GM06990 (cell line): ENCODE measurements around the gene OTP.
"Not testable (repeated sequence)": the region's sequence is repeated elsewhere in the genome, so short reads cannot be mapped to it uniquely, and the experiment has no call there.

ENCODE experiments used
- DNase-seq: peaks from one replicate; pipeline ENCODE4 v3.0.0-alpha.2; 2011; ENCODE audit not compliant: insufficient read length; ENCODE audit errors: extremely low read depth
- H3K27me3 ChIP-seq: replicated peaks from 2 replicates; pipeline ENCODE4 v1.6.0; 2011; ENCODE audit warnings: low read length; ENCODE audit not compliant: control insufficient read depth, insufficient read depth
- H3K36me3 ChIP-seq: 2 replicates; pipeline ENCODE4 v1.5.1; 2011; ENCODE audit warnings: low read length; ENCODE audit not compliant: control insufficient read depth, insufficient read depth
- H3K4me3 ChIP-seq: replicated peaks from 2 replicates; pipeline ENCODE4 v1.5.1; 2011; ENCODE audit warnings: low read depth, mild to moderate bottlenecking, control low read depth, low read length
- TF ChIP-seq, protein P1 (sequence below): IDR thresholded peaks from 2 replicates; pipeline ENCODE4 v1.5.1; 2011; ENCODE audit warnings: low read length, control low read depth, mild to moderate bottlenecking, inconsistent platforms; ENCODE audit not compliant: insufficient read depth, poor library complexity, severe bottlenecking

The OTP gene

DNA sequence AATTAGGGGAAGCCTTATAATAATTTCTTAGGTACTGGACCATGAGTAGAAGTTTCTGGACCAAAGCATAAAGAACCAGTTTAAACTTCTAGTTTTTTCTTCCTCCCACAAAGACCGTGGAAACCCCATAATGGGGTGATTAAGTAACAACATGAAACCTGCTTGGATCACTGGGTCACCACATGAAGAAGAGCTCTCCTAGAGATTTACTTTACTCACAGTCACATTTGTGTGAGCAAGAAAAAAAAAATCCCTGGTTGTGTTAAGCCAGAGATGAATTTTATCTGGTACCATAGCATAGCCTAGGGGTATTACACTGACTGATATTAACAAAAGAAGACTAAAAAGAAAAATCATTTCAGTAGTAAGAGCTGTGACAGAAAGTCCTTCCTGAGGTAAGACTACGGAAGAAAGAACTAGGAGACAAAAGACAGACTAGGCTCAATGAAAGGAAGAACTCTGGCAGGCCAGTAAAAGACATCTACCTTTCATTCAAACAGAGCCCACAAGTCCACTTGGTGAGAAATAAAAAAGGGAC is 15.2 kb downstream of the OTP start:
- Histone ChIP-seq H3K4me3 (no peak overlapping the region), H3K36me3 (no peaks in the 10 kb centered on the region), H3K27me3 (no peaks in the 10 kb centered on the region)
- TF ChIP-seq, protein P1, sequence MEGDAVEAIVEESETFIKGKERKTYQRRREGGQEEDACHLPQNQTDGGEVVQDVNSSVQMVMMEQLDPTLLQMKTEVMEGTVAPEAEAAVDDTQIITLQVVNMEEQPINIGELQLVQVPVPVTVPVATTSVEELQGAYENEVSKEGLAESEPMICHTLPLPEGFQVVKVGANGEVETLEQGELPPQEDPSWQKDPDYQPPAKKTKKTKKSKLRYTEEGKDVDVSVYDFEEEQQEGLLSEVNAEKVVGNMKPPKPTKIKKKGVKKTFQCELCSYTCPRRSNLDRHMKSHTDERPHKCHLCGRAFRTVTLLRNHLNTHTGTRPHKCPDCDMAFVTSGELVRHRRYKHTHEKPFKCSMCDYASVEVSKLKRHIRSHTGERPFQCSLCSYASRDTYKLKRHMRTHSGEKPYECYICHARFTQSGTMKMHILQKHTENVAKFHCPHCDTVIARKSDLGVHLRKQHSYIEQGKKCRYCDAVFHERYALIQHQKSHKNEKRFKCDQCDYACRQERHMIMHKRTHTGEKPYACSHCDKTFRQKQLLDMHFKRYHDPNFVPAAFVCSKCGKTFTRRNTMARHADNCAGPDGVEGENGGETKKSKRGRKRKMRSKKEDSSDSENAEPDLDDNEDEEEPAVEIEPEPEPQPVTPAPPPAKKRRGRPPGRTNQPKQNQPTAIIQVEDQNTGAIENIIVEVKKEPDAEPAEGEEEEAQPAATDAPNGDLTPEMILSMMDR: no peak
- DNase-seq: no peak

DNA sequence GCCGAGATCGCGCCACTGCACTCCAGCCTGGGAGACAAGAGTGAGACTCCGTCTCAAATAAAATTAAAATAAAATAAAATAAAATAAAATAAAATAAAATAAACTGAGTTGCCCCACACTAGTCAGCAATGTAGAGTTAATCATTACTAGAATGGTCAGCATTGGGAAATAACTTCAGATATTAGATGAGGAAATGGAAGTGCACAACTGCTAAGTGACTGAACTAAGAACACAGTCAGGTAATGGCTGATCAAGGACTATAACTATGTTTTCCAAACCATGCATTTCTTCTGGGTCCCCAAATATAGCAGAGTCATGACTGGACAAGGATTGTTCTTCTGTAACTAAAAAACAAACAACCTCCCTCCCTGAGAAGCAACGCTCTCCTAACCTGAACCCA is 17.1 kb downstream of the OTP start:
- Histone ChIP-seq H3K4me3 (no peak overlapping the region), H3K36me3 (no peaks in the 10 kb centered on the region), H3K27me3 (no peaks in the 10 kb centered on the region)
- DNase-seq: no peak
- TF ChIP-seq, protein P1: no peak

DNA sequence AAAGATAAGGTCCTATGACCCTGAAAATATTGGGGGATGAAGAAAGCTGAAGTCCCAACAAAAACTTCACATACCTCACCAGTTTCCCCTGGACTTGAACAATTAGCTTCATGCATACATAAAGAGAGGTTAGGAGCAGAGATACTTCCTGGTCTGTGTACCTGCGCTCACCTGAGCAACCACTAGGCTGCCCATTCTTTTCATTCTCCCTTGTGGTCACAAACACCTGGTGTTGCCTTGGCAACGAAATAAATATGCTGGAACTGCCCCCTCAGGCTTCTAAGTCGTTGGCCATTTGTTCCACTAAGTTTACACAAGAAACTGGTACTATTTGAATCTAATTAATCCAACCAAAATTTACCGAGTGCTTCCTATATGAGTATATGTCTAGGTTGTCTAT is 18.1 kb downstream of the OTP start:
- Histone ChIP-seq H3K27me3 (no peaks in the 10 kb centered on the region), H3K36me3 (no peaks in the 10 kb centered on the region), H3K4me3 (no peak overlapping the region)
- TF ChIP-seq, protein P1: no peak
- no peak for DNase-seq

DNA sequence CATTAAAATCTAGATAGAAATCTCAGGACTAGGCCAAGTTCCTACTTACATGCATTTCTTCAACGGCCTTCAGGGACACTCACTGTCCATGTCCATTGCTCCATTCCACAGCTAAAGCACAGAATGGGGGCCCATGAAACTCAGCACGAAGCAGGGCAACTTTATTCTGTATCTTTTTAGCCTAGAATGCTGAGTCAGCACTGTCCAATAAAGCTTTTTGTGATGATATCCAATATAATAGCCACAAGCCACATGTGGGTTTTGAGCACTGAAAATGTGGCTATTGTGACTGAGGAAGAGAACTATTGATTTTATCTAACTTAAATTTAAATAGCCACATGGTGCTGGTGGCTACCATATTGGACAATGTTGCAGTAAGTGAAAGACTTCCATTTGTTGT is 21.6 kb downstream of the OTP start:
- H3K27me3 ChIP-seq: no peaks in the 10 kb centered on the region
- H3K36me3 ChIP-seq: no peaks in the 10 kb centered on the region
- TF ChIP-seq, protein P1: no peak
- no peak overlapping the region for H3K4me3 ChIP-seq
- DNase-seq: no peak

DNA sequence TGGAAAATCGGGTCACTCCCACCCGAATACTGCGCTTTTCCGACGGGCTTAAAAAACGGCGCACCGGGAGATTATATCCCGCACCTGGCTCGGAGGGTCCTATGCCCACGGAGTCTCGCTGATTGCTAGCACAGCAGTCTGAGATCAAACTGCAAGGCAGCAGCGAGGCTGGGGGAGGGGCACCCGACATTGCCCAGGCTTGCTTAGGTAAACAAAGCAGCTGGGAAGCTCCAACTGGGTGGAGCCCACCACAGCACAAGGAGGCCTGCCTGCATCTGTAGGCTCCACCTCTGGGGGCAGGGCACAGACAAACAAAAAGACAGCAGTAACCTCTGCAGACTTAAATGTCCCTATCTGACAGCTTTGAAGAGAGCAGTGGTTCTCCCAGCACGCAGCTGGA is 29.6 kb downstream of the OTP start:
- H3K36me3 ChIP-seq, H3K4me3 ChIP-seq, H3K27me3 ChIP-seq, DNase-seq: not testable (repeated sequence)

DNA sequence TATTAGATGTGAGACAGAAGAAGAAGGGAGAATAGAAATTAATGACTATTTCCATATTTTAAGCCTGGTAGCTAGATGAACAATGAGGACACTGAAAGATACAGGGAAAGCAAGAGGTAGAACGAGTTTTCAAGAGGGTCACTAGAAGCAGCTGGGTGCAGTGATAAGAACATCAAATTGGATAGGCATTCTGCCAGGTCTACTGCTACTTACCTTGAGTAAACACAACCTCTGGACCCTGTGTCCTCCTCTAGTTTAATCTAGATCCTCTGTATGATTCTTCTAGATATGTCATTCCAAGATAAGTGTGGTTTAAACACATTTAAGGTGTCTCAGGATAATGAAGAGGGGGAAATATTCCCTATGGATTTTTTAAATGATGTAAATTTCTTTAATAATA is 31.2 kb downstream of the OTP start:
- Histone ChIP-seq H3K4me3 (no peak overlapping the region), H3K36me3 (no peaks in the 10 kb centered on the region), H3K27me3 (no peaks in the 10 kb centered on the region)
- TF ChIP-seq, protein P1: no peak
- no peak for DNase-seq
